ENCODE data around the gene TSN.
"Not testable (repeated sequence)": the region's sequence is repeated elsewhere in the genome, so short reads cannot be mapped to it uniquely, and the experiment has no call there.

DNA sequence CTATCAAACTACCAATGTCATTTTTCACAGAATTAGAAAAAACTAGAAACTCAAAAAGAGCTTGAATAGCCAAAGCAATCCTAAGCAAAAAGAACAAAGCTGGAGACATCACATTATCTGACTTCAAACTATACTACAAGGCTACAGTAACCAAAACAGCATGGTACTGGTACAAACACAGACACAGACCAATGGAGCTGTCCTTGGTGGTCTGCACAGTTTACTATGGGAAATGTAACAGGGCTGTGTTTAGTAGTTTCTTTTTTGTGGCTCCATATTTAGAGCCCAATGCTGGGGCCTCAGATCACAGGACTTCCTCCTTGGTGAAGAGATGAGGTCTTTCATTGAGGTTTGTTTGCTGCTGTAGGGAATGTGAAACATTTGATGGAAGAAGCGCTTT, 61.9 kb downstream of the TSN start:
- TF ChIP-seq, protein P1, sequence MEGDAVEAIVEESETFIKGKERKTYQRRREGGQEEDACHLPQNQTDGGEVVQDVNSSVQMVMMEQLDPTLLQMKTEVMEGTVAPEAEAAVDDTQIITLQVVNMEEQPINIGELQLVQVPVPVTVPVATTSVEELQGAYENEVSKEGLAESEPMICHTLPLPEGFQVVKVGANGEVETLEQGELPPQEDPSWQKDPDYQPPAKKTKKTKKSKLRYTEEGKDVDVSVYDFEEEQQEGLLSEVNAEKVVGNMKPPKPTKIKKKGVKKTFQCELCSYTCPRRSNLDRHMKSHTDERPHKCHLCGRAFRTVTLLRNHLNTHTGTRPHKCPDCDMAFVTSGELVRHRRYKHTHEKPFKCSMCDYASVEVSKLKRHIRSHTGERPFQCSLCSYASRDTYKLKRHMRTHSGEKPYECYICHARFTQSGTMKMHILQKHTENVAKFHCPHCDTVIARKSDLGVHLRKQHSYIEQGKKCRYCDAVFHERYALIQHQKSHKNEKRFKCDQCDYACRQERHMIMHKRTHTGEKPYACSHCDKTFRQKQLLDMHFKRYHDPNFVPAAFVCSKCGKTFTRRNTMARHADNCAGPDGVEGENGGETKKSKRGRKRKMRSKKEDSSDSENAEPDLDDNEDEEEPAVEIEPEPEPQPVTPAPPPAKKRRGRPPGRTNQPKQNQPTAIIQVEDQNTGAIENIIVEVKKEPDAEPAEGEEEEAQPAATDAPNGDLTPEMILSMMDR (IDR thresholded peaks at IDR 0.05; ENCODE audit: insufficient read depth, low read depth, low read length), result not testable (repeated sequence)
- not testable (repeated sequence) for TF ChIP-seq EZH2 (IDR thresholded peaks at IDR 0.05; ENCODE audit: insufficient read depth, low read length)

Measured in astrocyte (in vitro differentiated cells and primary cell).